B cell (primary cell): Measurements from ENCODE around the gene SLC9A7.

Experiments used
- CTCF ChIP-seq: fragments of 200-600 bp; IDR thresholded peaks from one replicate; pipeline ENCODE4 v1.8.0; 2022; ENCODE audit warnings: antibody characterized with exemption, mild to moderate bottlenecking
- EZH2 ChIP-seq: IDR thresholded peaks from 2 replicates; pipeline ENCODE4 v1.6.1; 2012; ENCODE audit warnings: borderline replicate concordance, low read depth, mild to moderate bottlenecking, moderate library complexity, low read length; ENCODE audit not compliant: insufficient read depth, poor library complexity, severe bottlenecking

- TF ChIP-seq CTCF = no peak
- no peak for TF ChIP-seq EZH2
Measured at GRCh38 chrX:46580613-46581012, 178.3 kb downstream of the SLC9A7 start.
